NB4 (cell line): ENCODE measurements around the gene IDS.

ENCODE experiments used
- DNase-seq: peaks from one replicate; pipeline ENCODE4 v3.0.0; 2010; ENCODE audit warnings: low read depth
- H3K4me3 ChIP-seq: one replicate; pipeline ENCODE4 v1.5.1; 2011; ENCODE audit warnings: mild to moderate bottlenecking, low read depth, low read length, moderate library complexity
- MYC ChIP-seq: IDR thresholded peaks from 2 replicates; pipeline ENCODE4 v1.6.1; 2011; ENCODE audit warnings: low read depth, low read length
- POLR2A ChIP-seq: IDR thresholded peaks from 2 replicates; pipeline ENCODE4 v1.6.1; 2011; ENCODE audit warnings: mild to moderate bottlenecking; ENCODE audit not compliant: insufficient read length; ENCODE audit errors: extremely low read depth
- TF ChIP-seq, protein P1 (sequence below): IDR thresholded peaks from 2 replicates; pipeline ENCODE4 v1.6.1; 2011; ENCODE audit warnings: low read depth, low read length
- TF ChIP-seq, protein P2 (sequence below): IDR thresholded peaks from one replicate; pipeline ENCODE4 v1.5.1; 2012; ENCODE audit warnings: low read depth, low read length

IDS gene

DNA sequence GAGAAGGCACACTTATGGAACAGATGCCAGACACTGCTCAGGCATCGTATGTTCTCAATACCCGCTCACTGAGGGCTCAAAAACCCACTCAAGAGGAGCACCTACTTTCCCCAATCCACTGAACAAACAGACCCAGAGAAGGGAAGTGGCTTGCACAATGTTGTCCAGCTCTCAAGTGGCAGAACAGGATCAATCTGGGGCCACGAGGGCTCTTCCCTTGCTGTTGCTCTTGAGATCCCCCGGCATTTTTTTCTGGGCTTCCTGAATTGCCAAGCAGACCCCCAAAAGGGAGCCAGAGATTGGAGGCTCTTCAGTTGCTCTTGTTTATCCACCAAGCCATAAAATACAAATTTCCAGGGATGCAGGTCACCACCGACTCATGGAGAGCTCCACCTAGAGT, 35.7 kb downstream of the IDS start:
- no peak for TF ChIP-seq POLR2A
- TF ChIP-seq, protein P1, sequence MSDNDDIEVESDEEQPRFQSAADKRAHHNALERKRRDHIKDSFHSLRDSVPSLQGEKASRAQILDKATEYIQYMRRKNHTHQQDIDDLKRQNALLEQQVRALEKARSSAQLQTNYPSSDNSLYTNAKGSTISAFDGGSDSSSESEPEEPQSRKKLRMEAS: no peak
- TF ChIP-seq, protein P2, sequence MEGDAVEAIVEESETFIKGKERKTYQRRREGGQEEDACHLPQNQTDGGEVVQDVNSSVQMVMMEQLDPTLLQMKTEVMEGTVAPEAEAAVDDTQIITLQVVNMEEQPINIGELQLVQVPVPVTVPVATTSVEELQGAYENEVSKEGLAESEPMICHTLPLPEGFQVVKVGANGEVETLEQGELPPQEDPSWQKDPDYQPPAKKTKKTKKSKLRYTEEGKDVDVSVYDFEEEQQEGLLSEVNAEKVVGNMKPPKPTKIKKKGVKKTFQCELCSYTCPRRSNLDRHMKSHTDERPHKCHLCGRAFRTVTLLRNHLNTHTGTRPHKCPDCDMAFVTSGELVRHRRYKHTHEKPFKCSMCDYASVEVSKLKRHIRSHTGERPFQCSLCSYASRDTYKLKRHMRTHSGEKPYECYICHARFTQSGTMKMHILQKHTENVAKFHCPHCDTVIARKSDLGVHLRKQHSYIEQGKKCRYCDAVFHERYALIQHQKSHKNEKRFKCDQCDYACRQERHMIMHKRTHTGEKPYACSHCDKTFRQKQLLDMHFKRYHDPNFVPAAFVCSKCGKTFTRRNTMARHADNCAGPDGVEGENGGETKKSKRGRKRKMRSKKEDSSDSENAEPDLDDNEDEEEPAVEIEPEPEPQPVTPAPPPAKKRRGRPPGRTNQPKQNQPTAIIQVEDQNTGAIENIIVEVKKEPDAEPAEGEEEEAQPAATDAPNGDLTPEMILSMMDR: no peak
- no peak for TF ChIP-seq MYC
- DNase-seq: no peak
- H3K4me3 ChIP-seq: no peak overlapping the region

DNA sequence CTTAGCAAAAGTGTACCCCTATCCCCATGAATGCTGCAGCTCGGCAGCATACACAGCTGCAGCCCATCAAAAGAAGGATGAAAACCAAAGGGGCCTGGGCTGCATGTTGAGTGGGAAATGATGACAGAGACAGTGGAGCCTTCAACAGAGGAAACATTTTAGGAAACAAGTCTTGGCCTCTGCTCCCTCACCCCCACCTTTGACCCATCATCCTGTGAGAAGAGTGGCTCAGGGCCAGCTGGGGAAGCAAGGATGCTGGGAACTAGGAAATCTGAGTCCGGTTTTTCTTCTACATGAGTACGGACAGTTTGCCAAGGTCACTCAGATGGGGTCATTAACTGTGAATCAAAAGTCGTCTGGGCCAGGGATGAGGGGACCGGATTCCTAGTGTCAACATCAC, 37.2 kb downstream of the IDS start:
- no peak overlapping the region for H3K4me3 ChIP-seq
- no peak for DNase-seq
- TF ChIP-seq, protein P1: no peak
- no peak for TF ChIP-seq POLR2A
- no peak for TF ChIP-seq MYC
- TF ChIP-seq, protein P2: no peak

DNA sequence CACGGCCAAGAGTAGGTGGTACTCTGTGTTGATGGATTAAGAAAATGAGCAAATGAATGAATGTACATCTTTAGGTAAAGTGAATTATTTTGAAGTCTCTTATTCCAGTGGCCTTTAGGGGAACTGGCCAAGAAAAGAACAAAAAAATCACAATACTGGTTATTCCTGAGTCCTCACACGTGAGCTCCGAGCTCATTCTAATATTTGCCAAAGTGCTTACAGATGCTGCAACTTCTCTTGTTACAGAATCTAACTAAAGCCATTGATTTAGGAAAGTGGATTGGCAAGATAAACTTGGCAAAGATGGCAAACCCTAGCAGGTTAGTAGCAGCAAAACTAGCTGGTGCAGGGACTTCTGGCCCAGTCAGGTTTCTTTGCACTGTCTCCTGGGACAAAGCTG, 37.6 kb downstream of the IDS start:
- no peak for DNase-seq
- no peak overlapping the region for H3K4me3 ChIP-seq
- no peak for TF ChIP-seq POLR2A
- no peak for TF ChIP-seq MYC
- TF ChIP-seq, protein P1: no peak
- TF ChIP-seq, protein P2: no peak

DNA sequence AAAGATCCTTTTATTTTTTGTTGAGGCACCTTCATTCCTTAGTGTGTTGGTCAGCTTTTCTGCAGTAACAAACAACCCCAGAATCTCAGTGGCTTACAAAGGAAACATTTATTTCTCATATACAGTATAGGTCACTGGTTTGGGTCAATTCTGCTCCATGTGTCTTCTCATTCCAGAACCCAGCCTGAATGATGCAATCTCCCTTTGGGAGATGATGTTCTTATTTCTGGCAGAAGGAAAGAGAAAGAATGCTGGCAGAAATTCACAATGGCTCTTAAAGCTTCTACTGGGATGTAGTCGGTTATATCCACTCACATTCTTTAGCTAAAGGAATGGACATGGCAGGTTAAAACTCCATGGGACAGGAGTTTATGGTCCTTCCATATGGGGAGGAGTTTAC, 42.3 kb downstream of the IDS start:
- DNase-seq: no peak
- no peak overlapping the region for H3K4me3 ChIP-seq
- TF ChIP-seq, protein P1: no peak
- TF ChIP-seq, protein P2: no peak
- TF ChIP-seq MYC (no peak), POLR2A (no peak)

DNA sequence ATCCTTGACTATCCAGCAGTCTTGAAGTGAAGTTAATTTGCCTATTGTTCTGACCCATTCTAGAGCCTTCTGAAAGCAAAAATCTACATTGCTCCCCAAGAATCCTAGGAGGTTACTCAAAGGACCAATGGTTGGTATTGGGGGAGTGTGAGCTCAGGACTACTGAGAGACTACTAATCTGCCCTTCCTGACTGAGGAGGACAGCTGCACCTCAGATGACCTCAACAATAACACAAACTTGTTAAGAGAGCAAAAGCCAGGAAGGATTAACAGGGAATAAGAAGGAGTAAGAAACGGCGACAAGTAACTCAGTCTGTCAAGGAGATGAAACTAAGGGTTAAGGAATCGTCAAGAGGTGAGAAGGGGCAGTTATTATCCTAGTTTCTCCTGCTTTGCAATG, 43.4 kb downstream of the IDS start:
- DNase-seq: no peak
- H3K4me3 ChIP-seq: no peak overlapping the region
- TF ChIP-seq MYC (no peak), POLR2A (no peak)
- TF ChIP-seq, protein P2: no peak
- TF ChIP-seq, protein P1: no peak

DNA sequence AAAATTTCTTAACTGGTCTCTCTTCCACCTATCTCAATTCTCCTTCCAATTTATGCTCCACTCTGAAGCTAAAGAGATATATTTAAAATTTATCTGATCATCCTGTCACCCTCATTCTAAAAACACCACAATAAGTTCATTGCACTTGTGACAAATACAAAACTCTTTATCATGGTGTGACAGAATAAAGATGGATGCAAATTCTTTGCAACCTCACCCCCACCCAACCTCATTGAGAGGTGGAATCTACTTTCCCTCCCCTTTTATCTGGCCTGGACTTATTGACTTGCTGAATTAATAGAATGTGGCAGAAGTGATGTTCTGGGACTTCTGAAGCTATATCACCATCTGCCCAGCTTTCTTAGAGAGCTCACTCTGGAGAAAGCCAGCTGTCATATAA, 46.5 kb downstream of the IDS start:
- no peak for DNase-seq

More for the DNA sequence above, 46.5 kb downstream of the IDS start:
- TF ChIP-seq MYC: no peak
- no peak for TF ChIP-seq POLR2A
- TF ChIP-seq, protein P1: no peak
- TF ChIP-seq, protein P2: no peak
- no peak overlapping the region for H3K4me3 ChIP-seq
